ENCODE data around the gene ZNF592.
"Not testable (repeated sequence)": the region's sequence is repeated elsewhere in the genome, so short reads cannot be mapped to it uniquely, and the experiment has no call there.

Gene ZNF592

GRCh38 chr15:84839714-84840113 lies 91.3 kb downstream of the ZNF592 start:
- H3K36me3 ChIP-seq (replicated peaks) = no peaks in the 10 kb centered on the region
- no peak overlapping the region for H3K4me3 ChIP-seq
- H3K4me1 ChIP-seq = peaks cover 10% of the 10 kb centered on the region
- in situ Hi-C loops (cut with MboI; ENCODE audit: low sequenced_read_pairs) = no loop called here
- no peak for DNase-seq (ENCODE audit: low spot score in 2 of 2)
- peaks cover 19% of the 10 kb centered on the region; the same call in 1 of the 2 replicates for H3K27me3 ChIP-seq (ENCODE audit: low read depth)
- H3K9me3 ChIP-seq = no peaks in the 10 kb centered on the region; the same call in 1 of the 2 replicates

GRCh38 chr15:84840255-84840654 lies 91.9 kb downstream of the ZNF592 start:
- in situ Hi-C loops (cut with MboI; ENCODE audit: low sequenced_read_pairs) = no loop called here
- H3K4me1 ChIP-seq = peaks cover 10% of the 10 kb centered on the region
- no peak for DNase-seq (ENCODE audit: low spot score in 2 of 2)
- no peak overlapping the region for H3K4me3 ChIP-seq
- H3K36me3 ChIP-seq (replicated peaks) = no peaks in the 10 kb centered on the region
- no peaks in the 10 kb centered on the region; the same call in 1 of the 2 replicates for H3K9me3 ChIP-seq
- H3K27me3 ChIP-seq (ENCODE audit: low read depth) = peaks cover 19% of the 10 kb centered on the region; the same call in 1 of the 2 replicates

GRCh38 chr15:84840741-84841429 lies 92.5 kb downstream of the ZNF592 start:
- Histone ChIP-seq H3K9me3 (peaks cover under 1% of the 10 kb centered on the region; the same call in 1 of the 2 replicates), H3K36me3 (replicated peaks) (no peaks in the 10 kb centered on the region; the same call in 1 of the 2 replicates), H3K27me3 (ENCODE audit: low read depth) (peaks cover 17% of the 10 kb centered on the region; the same call in 1 of the 2 replicates), H3K4me3 (no peak overlapping the region), H3K4me1 (peaks cover 10% of the 10 kb centered on the region)
- no peak for DNase-seq (ENCODE audit: low spot score in 2 of 2)
- in situ Hi-C loops (cut with MboI; ENCODE audit: low sequenced_read_pairs) = no loop called here

GRCh38 chr15:84842781-84843180 lies 94.4 kb downstream of the ZNF592 start:
- H3K27me3 ChIP-seq (ENCODE audit: low read depth) = peaks cover 8% of the 10 kb centered on the region; the same call in 1 of the 2 replicates
- in situ Hi-C loops (cut with MboI; ENCODE audit: low sequenced_read_pairs) = no loop called here
- H3K4me3 ChIP-seq = no peak overlapping the region
- no peaks in the 10 kb centered on the region; the same call in 1 of the 2 replicates for H3K36me3 ChIP-seq (replicated peaks)
- peaks cover 12% of the 10 kb centered on the region for H3K9me3 ChIP-seq
- DNase-seq (ENCODE audit: low spot score in 2 of 2) = no peak
- peaks cover 10% of the 10 kb centered on the region for H3K4me1 ChIP-seq

GRCh38 chr15:84844964-84845363 lies 96.6 kb downstream of the ZNF592 start:
- in situ Hi-C loops (cut with MboI; ENCODE audit: low sequenced_read_pairs) = no loop called here
- peaks cover 10% of the 10 kb centered on the region for H3K4me1 ChIP-seq
- peaks cover 12% of the 10 kb centered on the region for H3K9me3 ChIP-seq
- no peak overlapping the region for H3K4me3 ChIP-seq
- H3K36me3 ChIP-seq (replicated peaks) = no peaks in the 10 kb centered on the region; the same call in 1 of the 2 replicates
- DNase-seq (ENCODE audit: low spot score in 2 of 2) = no peak
- H3K27me3 ChIP-seq (ENCODE audit: low read depth) = peaks cover 5% of the 10 kb centered on the region; the same call in 1 of the 2 replicates

GRCh38 chr15:84845631-84846030 lies 97.2 kb downstream of the ZNF592 start:
- H3K4me1 ChIP-seq; H3K4me3 ChIP-seq; in situ Hi-C loops (cut with MboI; ENCODE audit: low sequenced_read_pairs); H3K27me3 ChIP-seq (ENCODE audit: low read depth); H3K36me3 ChIP-seq (replicated peaks): not testable (repeated sequence)
- DNase-seq (ENCODE audit: low spot score in 2 of 2) = peak; percentile 57 to 88
- H3K9me3 ChIP-seq = peaks cover 12% of the 10 kb centered on the region

- no peak for DNase-seq (ENCODE audit: low spot score in 2 of 2)
- Histone ChIP-seq H3K4me1 (peaks cover 5% of the 10 kb centered on the region; the same call in 1 of the 2 replicates), H3K36me3 (replicated peaks) (no peaks in the 10 kb centered on the region; the same call in 1 of the 2 replicates), H3K9me3 (peaks cover 12% of the 10 kb centered on the region), H3K27me3 (ENCODE audit: low read depth) (peaks cover 5% of the 10 kb centered on the region; the same call in 1 of the 2 replicates), H3K4me3 (no peak overlapping the region)
- in situ Hi-C loops (cut with MboI; ENCODE audit: low sequenced_read_pairs) = no loop called here
These were observed 97.9 kb downstream of the ZNF592 start for GRCh38 chr15:84846269-84846668.

GRCh38 chr15:84847382-84847781 lies 99.0 kb downstream of the ZNF592 start:
- in situ Hi-C loops (cut with MboI; ENCODE audit: low sequenced_read_pairs) = no loop called here
- peaks cover 2% of the 10 kb centered on the region; the same call in 1 of the 2 replicates for H3K27me3 ChIP-seq (ENCODE audit: low read depth)
- H3K9me3 ChIP-seq = peaks cover 12% of the 10 kb centered on the region
- H3K4me3 ChIP-seq = no peak overlapping the region
- DNase-seq (ENCODE audit: low spot score in 2 of 2) = no peak
- no peaks in the 10 kb centered on the region for H3K4me1 ChIP-seq
- H3K36me3 ChIP-seq (replicated peaks) = no peaks in the 10 kb centered on the region; the same call in 1 of the 2 replicates

GRCh38 chr15:84852212-84852611 lies 103.8 kb downstream of the ZNF592 start:
- H3K4me3 ChIP-seq = no peak overlapping the region
- no peaks in the 10 kb centered on the region for H3K4me1 ChIP-seq
- H3K36me3 ChIP-seq (replicated peaks) = no peaks in the 10 kb centered on the region
- no peak for DNase-seq (ENCODE audit: low spot score in 2 of 2)
- peaks cover 1% of the 10 kb centered on the region for H3K9me3 ChIP-seq
- no peaks in the 10 kb centered on the region for H3K27me3 ChIP-seq (ENCODE audit: low read depth)
- in situ Hi-C loops (cut with MboI; ENCODE audit: low sequenced_read_pairs) = no loop called here

- Histone ChIP-seq H3K4me3 (no peak overlapping the region), H3K9me3 (no peaks in the 10 kb centered on the region), H3K4me1 (no peaks in the 10 kb centered on the region), H3K36me3 (replicated peaks) (no peaks in the 10 kb centered on the region), H3K27me3 (ENCODE audit: low read depth) (no peaks in the 10 kb centered on the region)
- no peak for DNase-seq (ENCODE audit: low spot score in 2 of 2)
- in situ Hi-C loops (cut with MboI; ENCODE audit: low sequenced_read_pairs) = no loop called here
These were observed 106.7 kb downstream of the ZNF592 start for GRCh38 chr15:84855136-84855535.

GRCh38 chr15:84855765-84856164 lies 107.4 kb downstream of the ZNF592 start:
- H3K4me3 ChIP-seq = no peak overlapping the region

More at GRCh38 chr15:84855765-84856164, 107.4 kb downstream of the ZNF592 start:
- Histone ChIP-seq H3K4me1 (no peaks in the 10 kb centered on the region), H3K9me3 (no peaks in the 10 kb centered on the region), H3K36me3 (replicated peaks) (no peaks in the 10 kb centered on the region), H3K27me3 (ENCODE audit: low read depth) (no peaks in the 10 kb centered on the region)
- in situ Hi-C loops (cut with MboI; ENCODE audit: low sequenced_read_pairs) = no loop called here
- no peak for DNase-seq (ENCODE audit: low spot score in 2 of 2)

Data from HAP-1 (cell line).